ENCODE results near the gene HCRTR1. TPM values are rescaled to one million over a fixed set of nuclear protein-coding genes. Genes with fewer than 3 reads are reported as not detected.
A peak's percentile ranks its signal among the peaks of the same experiment; 100 is the strongest.

HCRTR1 gene
- total RNA-seq, 4 donors from 2014 or later: 0.59 TPM; not detected in 3

DNA sequence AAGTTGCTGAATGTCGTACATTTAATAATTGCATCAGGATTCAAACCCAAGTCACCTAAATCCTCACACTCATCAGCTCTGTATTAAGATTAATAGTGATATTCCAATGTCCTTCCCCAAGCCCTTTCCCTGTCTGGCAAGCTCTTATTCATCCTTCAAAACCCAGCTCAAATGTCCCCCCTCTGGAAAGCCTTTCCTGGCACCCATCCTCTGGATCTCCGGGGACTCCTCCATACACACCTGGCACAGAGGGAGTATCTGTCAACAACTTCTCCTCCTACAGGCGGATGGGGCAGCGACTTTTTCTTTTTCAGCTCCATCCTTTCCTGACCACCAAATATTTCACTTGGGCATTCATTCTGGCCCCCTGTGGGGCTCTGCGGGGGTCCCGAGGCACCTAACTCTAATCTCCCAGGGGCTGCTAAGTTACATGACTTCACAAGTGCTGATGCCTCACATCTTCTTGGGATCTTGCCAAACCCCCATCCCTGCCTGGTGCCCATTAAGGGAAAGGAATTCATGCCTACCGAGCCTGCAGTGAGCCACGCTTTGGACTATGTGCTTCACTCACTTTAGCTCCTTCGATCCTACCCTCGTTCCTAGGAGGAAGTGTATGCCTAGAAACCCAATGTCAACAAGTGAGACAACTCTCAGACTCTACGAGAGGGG is 25.9 kb upstream of the HCRTR1 start:
- TF ChIP-seq, protein P1, sequence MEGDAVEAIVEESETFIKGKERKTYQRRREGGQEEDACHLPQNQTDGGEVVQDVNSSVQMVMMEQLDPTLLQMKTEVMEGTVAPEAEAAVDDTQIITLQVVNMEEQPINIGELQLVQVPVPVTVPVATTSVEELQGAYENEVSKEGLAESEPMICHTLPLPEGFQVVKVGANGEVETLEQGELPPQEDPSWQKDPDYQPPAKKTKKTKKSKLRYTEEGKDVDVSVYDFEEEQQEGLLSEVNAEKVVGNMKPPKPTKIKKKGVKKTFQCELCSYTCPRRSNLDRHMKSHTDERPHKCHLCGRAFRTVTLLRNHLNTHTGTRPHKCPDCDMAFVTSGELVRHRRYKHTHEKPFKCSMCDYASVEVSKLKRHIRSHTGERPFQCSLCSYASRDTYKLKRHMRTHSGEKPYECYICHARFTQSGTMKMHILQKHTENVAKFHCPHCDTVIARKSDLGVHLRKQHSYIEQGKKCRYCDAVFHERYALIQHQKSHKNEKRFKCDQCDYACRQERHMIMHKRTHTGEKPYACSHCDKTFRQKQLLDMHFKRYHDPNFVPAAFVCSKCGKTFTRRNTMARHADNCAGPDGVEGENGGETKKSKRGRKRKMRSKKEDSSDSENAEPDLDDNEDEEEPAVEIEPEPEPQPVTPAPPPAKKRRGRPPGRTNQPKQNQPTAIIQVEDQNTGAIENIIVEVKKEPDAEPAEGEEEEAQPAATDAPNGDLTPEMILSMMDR (IDR thresholded peaks at IDR 0.05 in 4 of 5, conservative IDR thresholded peaks at IDR 0.05 in 1 of 5): no peak
- TF ChIP-seq POLR2A (IDR thresholded peaks at IDR 0.05): no peak
- intact Hi-C loops (cut with DNase I; ENCODE audit: low total_unique reads): no loop called here
- ATAC-seq (no peak), DNase-seq (no peak)
- no peak overlapping the region for H3K27ac ChIP-seq
- H3K9me3 ChIP-seq: no peaks in the 10 kb centered on the region
- peaks cover 5 to 12% of the 10 kb centered on the region in 2 donors for H3K4me1 ChIP-seq
- H3K27me3 ChIP-seq: peaks cover 0 to 13% (median 6%) of the 10 kb centered on the region in 3 donors
- H3K4me3 ChIP-seq: no peak overlapping the region
- in situ Hi-C loops (cut with MboI; ENCODE audit: low sequenced_read_pairs in 4 of 4): no loop called here
- no peaks in the 10 kb centered on the region for H3K36me3 ChIP-seq

DNA sequence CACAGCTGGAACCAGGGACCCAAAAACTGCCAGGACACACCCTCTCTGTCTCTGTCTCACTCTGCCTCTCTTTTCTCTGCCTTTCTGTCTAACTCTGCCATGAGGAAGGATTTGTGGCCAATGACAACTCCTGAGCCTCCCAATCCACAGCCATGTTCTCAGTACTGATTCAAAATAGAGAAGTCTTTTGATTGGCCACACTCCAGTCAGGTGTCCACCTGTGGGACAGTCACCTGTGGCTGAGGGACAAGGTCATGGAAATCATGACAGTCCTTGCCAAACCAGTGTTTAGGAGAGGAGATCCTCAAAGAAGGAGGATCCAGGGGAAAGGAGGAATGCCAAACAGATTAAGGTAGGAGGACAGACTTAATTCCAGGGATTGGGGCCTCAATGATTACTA is 25.4 kb upstream of the HCRTR1 start:
- Histone ChIP-seq H3K4me1 (peaks cover 5 to 11% of the 10 kb centered on the region in 2 donors), H3K36me3 (no peaks in the 10 kb centered on the region), H3K27me3 (peaks cover 0 to 9% (median 6%) of the 10 kb centered on the region in 3 donors), H3K27ac (no peak overlapping the region), H3K4me3 (no peak overlapping the region), H3K9me3 (no peaks in the 10 kb centered on the region)
- in situ Hi-C loops (cut with MboI; ENCODE audit: low sequenced_read_pairs in 4 of 4) (no loop called here), intact Hi-C loops (cut with DNase I; ENCODE audit: low total_unique reads) (no loop called here)
- ATAC-seq (no peak), DNase-seq (no peak)
- no peak for TF ChIP-seq POLR2A (IDR thresholded peaks at IDR 0.05)
- TF ChIP-seq, protein P1 (IDR thresholded peaks at IDR 0.05 in 4 of 5, conservative IDR thresholded peaks at IDR 0.05 in 1 of 5): no peak

DNA sequence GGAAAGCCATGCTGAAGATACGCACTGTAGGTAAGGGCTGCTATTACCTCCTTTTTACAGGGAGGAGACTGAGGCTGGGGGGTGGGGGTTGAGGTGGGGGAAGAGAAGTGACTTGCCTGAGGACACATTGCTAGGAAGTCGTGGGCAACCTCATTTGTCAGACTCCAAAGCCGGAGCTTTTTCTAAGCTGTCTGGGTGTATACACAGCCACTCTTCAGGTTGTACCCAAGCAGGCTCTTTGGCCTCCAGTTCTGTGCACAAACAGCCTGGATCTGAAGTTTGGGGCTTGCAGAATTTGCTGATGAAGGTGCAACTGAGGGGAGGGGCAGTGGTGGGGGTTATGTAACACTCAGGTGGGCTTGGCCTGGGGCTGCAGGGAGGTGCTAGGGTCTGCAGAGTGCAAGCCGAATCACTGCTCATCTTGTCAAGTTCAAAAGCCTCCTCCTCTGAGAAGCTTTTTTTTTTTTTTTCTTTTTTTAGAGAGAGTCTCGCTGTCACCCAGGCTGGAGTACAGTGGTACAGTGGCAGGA is 24.3 kb upstream of the HCRTR1 start:
- H3K9me3 ChIP-seq: no peaks in the 10 kb centered on the region
- H3K27ac ChIP-seq: no peak overlapping the region

DNA sequence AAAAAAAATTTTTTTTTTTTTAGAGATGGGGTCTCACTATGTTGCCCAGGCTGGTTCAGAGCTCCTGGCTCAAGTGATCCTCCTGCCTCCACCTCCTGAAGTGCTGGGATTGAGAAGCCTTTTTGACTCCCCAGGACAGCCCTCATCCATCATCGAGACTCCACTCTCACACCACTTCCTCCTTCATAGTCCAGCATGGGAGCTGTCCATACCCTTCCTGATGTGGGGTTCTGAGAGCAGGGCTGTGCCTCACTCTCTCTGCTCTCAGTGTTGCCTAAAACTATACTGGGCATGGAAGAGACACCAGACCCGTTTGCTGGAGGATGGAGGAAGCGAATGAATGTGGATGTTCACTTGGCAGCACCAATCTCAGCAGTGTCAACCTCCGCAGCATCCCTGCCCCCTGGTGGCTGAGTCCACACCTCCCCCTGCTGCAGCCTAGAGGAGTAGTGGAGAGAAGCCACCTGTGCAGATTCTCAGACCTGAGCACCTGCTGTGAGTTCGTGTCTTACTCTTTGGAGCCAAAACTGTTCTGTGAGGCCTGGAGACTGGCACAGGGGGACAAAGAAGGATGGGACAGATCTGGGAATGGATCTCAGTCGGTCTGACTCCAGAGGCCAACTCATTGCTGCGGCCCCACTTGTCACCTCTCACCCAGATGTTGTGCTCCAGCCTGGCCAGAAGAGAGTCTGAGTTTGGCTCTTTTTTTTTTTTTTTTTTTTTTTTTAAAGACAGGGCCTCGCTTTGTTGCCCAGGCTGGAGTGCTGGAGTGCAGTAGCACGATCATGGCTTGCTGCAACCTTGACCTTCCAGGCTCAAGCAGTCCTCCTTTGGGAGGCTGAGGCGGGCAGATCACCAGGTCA is 23.5 kb upstream of the HCRTR1 start:
- no peak for TF ChIP-seq POLR2A (IDR thresholded peaks at IDR 0.05)
- TF ChIP-seq, protein P1 (IDR thresholded peaks at IDR 0.05 in 4 of 5, conservative IDR thresholded peaks at IDR 0.05 in 1 of 5): peak; percentile 68 to 92 (median 77)
- in situ Hi-C loops (cut with MboI; ENCODE audit: low sequenced_read_pairs in 4 of 4): no loop called here
- Histone ChIP-seq H3K36me3 (no peaks in the 10 kb centered on the region), H3K27me3 (peaks cover 0 to 6% (median 3%) of the 10 kb centered on the region in 3 donors), H3K27ac (no peak overlapping the region), H3K4me1 (no peaks in the 10 kb centered on the region), H3K9me3 (no peaks in the 10 kb centered on the region), H3K4me3 (no peak overlapping the region)
- intact Hi-C loops (cut with DNase I; ENCODE audit: low total_unique reads): loop anchor here (1.0 kb wide), 1 partner anchor 30 kb away; no protein-coding TSS in a partner anchor
- peak; percentile 48 to 59 for DNase-seq
- ATAC-seq: peak; percentile 81 to 87

More for the DNA sequence above, 24.3 kb upstream of the HCRTR1 start:
- intact Hi-C loops (cut with DNase I; ENCODE audit: low total_unique reads) (no loop called here), in situ Hi-C loops (cut with MboI; ENCODE audit: low sequenced_read_pairs in 4 of 4) (no loop called here)
- ATAC-seq: no peak
- H3K27me3 ChIP-seq: peaks cover 0 to 9% (median 6%) of the 10 kb centered on the region in 3 donors
- TF ChIP-seq POLR2A (IDR thresholded peaks at IDR 0.05): no peak
- TF ChIP-seq, protein P1 (IDR thresholded peaks at IDR 0.05 in 4 of 5, conservative IDR thresholded peaks at IDR 0.05 in 1 of 5): no peak
- DNase-seq: no peak
- no peaks in the 10 kb centered on the region for H3K36me3 ChIP-seq
- no peak overlapping the region for H3K4me3 ChIP-seq
- H3K4me1 ChIP-seq: peaks cover 0 to 1% of the 10 kb centered on the region in 2 donors
